SU-DHL-6 (cell line): ENCODE results near the gene PTPN11.
"Not testable (repeated sequence)": the region's sequence is repeated elsewhere in the genome, so short reads cannot be mapped to it uniquely, and the experiment has no call there.

Experiments
- H2AFZ ChIP-seq: fragments of 200-600 bp; sonication (generic); 2 replicates; pipeline ENCODE4 v1.6.1; 2014; ENCODE audit warnings: low read depth, mild to moderate bottlenecking, moderate library complexity, mixed read lengths, antibody characterized with exemption, low read length; ENCODE audit not compliant: severe bottlenecking
- H3F3A ChIP-seq: fragments of 200-600 bp; shearing (Covaris generic); 2 replicates; pipeline ENCODE4 v1.6.0; 2016; ENCODE audit warnings: antibody characterized with exemption, mild to moderate bottlenecking; ENCODE audit not compliant: insufficient read depth
- H3K27ac ChIP-seq: fragments of 200-600 bp; sonication (generic); 2 replicates; pipeline ENCODE4 v1.5.1; 2016; ENCODE audit warnings: low read depth, mild to moderate bottlenecking, low read length, moderate library complexity, mixed read lengths
- H3K27me3 ChIP-seq: fragments of 200-600 bp; sonication (generic), shearing (Covaris generic); 2 replicates; pipeline ENCODE4 v1.6.0; 2014; ENCODE audit warnings: mild to moderate bottlenecking, low read length
- H3K36me3 ChIP-seq: fragments of 200-600 bp; sonication (generic); 2 replicates; pipeline ENCODE4 v1.6.1; 2014; ENCODE audit warnings: mild to moderate bottlenecking, low read length, mixed read lengths
- H3K4me2 ChIP-seq: fragments of 300-600, 200-600 bp; shearing (Covaris generic), sonication (generic); 2 replicates; pipeline ENCODE4 v1.6.0; 2014; ENCODE audit warnings: low read length, low read depth, mild to moderate bottlenecking; ENCODE audit not compliant: poor library complexity, severe bottlenecking
- H3K4me3 ChIP-seq: fragments of 200-600 bp; sonication (generic); 2 replicates; pipeline ENCODE4 v1.5.1; 2014; ENCODE audit warnings: antibody characterized with exemption, low read length, mild to moderate bottlenecking, mixed read lengths; ENCODE audit not compliant: insufficient read depth, poor library complexity, severe bottlenecking
- H3K79me2 ChIP-seq: fragments of 200-600 bp; sonication (generic); 2 replicates; pipeline ENCODE4 v1.6.1; 2014; ENCODE audit warnings: mild to moderate bottlenecking, low read length, moderate library complexity; ENCODE audit not compliant: insufficient read depth
- H3K9ac ChIP-seq: fragments of 200-600 bp; sonication (generic); 2 replicates; pipeline ENCODE4 v1.7.0; 2014; ENCODE audit warnings: mild to moderate bottlenecking, low read length
- H3K9me2 ChIP-seq: fragments of 200-600 bp; sonication (generic); replicated peaks from 2 replicates; pipeline ENCODE4 v1.6.1; 2014; ENCODE audit warnings: low read length; ENCODE audit not compliant: insufficient read depth
- H3K9me3 ChIP-seq: fragments of 200-600 bp; sonication (generic); 2 replicates; pipeline ENCODE4 v1.6.1; 2014; ENCODE audit warnings: low read length, mixed read lengths; ENCODE audit not compliant: insufficient read depth
- H4K20me1 ChIP-seq: fragments of 200-600 bp; sonication (generic); 2 replicates; pipeline ENCODE4 v1.6.1; 2014; ENCODE audit warnings: low read depth, mild to moderate bottlenecking, antibody characterized with exemption, low read length, moderate library complexity, mixed read lengths
- CTCF ChIP-seq: fragments of 200-600 bp; sonication (generic); IDR thresholded peaks from one replicate; pipeline ENCODE4 v1.5.1; 2017; ENCODE audit warnings: antibody characterized with exemption, mild to moderate bottlenecking, low read length, moderate library complexity; ENCODE audit not compliant: insufficient read depth, poor library complexity, severe bottlenecking
- EZH2phosphoT487 ChIP-seq: fragments of 200-600 bp; sonication (generic), shearing (Covaris generic); conservative IDR thresholded peaks from 2 replicates; pipeline ENCODE4 v1.6.1; 2018; ENCODE audit warnings: mild to moderate bottlenecking, antibody characterized with exemption, low read length, moderate library complexity, mixed read lengths

PTPN11 gene

GRCh38 chr12:112514926-112515642 is 96.3 kb downstream of the PTPN11 start:
- no peaks in the 10 kb centered on the region for H3K79me2 ChIP-seq
- no peaks in the 10 kb centered on the region for H3K27me3 ChIP-seq
- no peaks in the 10 kb centered on the region for H3K9me3 ChIP-seq
- H3K4me3 ChIP-seq, result no peak overlapping the region
- no peaks in the 10 kb centered on the region for H3K36me3 ChIP-seq
- no peaks in the 10 kb centered on the region for H3F3A ChIP-seq
- no peak overlapping the region for H3K9ac ChIP-seq
- H3K4me2 ChIP-seq, result no peak overlapping the region
- TF ChIP-seq CTCF, result no peak
- no peak for TF ChIP-seq EZH2phosphoT487
- no peaks in the 10 kb centered on the region for H3K9me2 ChIP-seq
- H4K20me1 ChIP-seq, result no peaks in the 10 kb centered on the region
- no peak overlapping the region for H2AFZ ChIP-seq
- no peak overlapping the region for H3K27ac ChIP-seq

GRCh38 chr12:112515868-112516267 is 97.1 kb downstream of the PTPN11 start:
- Histone ChIP-seq H3K79me2 (no peaks in the 10 kb centered on the region), H4K20me1 (no peaks in the 10 kb centered on the region), H3K9ac (no peak overlapping the region), H3K9me2 (no peaks in the 10 kb centered on the region), H3K27ac (no peak overlapping the region), H3K27me3 (no peaks in the 10 kb centered on the region), H3K36me3 (no peaks in the 10 kb centered on the region), H3K9me3 (no peaks in the 10 kb centered on the region), H3K4me2 (no peak overlapping the region), H3K4me3 (no peak overlapping the region), H3F3A (no peaks in the 10 kb centered on the region), H2AFZ (no peak overlapping the region)
- no peak for TF ChIP-seq EZH2phosphoT487

DNA sequence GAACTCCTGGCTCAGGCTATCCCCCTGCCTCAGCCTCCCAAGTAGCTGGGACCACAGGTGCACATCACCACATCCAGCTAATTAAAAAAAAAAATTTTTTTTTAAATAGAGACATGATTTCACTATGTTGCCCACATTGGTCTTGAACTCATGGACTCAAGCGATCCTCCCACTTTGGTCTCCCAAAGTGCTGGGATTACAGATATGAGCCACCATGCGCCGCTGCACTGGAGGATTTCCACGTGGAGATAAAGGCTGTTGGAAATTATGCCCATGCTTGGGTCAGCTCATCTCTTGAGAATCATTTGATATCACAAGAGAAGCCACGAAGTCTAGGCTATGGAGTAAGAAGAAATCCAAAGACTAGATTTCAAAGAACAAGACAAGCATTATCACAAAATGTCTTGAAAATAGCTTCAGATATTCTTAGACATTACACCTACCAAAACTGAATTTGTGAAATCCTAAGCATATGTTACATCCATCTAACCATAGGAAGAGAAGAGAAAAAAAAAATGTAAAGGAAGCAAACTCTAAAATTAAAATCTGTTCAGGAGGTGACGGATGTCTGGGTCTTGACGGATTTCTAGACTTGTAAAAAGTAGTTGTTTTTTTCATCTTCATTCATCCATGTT is 99.1 kb downstream of the PTPN11 start:
- Histone ChIP-seq H3K9ac (no peak overlapping the region), H3K36me3 (no peaks in the 10 kb centered on the region), H3K4me3 (no peak overlapping the region), H3K9me3 (no peaks in the 10 kb centered on the region), H3K27me3 (no peaks in the 10 kb centered on the region), H3K9me2 (no peaks in the 10 kb centered on the region), H3F3A (no peaks in the 10 kb centered on the region), H3K4me2 (no peak overlapping the region), H2AFZ (no peak overlapping the region), H3K79me2 (no peaks in the 10 kb centered on the region), H3K27ac (no peak overlapping the region), H4K20me1 (no peaks in the 10 kb centered on the region)
- TF ChIP-seq CTCF, result no peak
- no peak for TF ChIP-seq EZH2phosphoT487

DNA sequence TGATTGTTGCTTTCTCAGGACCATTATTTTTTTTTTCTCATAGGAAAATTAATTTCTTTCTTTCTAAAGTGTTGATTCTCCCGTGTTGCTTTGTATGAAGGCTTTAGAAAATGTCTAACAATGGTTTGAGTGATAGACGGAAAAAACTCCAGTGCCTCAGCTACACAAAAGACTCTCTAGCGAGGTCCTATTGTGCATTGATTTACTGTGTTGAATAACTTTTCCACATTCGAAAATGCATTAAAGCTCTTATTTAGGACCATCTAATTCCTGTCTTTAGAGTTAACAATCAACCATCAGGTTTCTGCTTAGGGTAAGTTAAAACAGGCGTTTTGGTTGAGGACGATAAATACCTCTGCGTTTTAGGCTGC is 99.6 kb downstream of the PTPN11 start:
- H3K4me2 ChIP-seq, result no peak overlapping the region
- no peak overlapping the region for H2AFZ ChIP-seq
- no peak overlapping the region for H3K4me3 ChIP-seq
- H3K9me3 ChIP-seq, result no peaks in the 10 kb centered on the region
- no peak overlapping the region for H3K9ac ChIP-seq
- H3K27me3 ChIP-seq, result no peaks in the 10 kb centered on the region
- TF ChIP-seq EZH2phosphoT487 (no peak), CTCF (no peak)
- H3K27ac ChIP-seq, result no peak overlapping the region
- H4K20me1 ChIP-seq, result no peaks in the 10 kb centered on the region
- no peaks in the 10 kb centered on the region for H3K79me2 ChIP-seq
- no peaks in the 10 kb centered on the region for H3K9me2 ChIP-seq
- no peaks in the 10 kb centered on the region for H3F3A ChIP-seq
- H3K36me3 ChIP-seq, result no peaks in the 10 kb centered on the region

DNA sequence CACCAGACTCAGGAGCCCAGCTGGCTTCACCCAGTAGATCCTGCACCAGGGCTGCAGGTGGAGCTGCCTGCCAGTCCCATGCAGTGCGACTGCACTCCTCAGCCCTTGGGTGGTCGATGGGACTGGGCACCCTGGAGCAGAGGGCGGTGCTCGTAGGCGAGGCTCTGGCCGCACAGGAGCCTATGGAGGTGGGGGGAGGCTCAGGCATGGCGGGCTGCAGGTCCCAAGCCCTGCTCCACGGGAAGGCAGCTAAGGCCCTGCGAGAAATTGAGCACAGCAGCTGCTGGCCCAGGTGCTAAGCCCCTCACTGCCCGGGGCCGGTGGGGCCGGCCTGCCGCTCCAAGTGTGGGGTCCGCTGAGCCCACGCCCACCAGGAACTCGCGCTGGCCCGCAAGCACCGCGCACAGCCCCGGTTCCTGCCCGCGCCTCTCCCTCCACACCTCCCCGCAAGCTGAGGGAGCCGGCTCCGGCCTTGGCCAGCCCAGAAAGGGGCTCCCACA is 101.1 kb downstream of the PTPN11 start:
- H3K9me2 ChIP-seq, H3K9me3 ChIP-seq, H2AFZ ChIP-seq, H3K27ac ChIP-seq, H3K4me3 ChIP-seq, H3F3A ChIP-seq, H3K9ac ChIP-seq, H3K27me3 ChIP-seq, H3K4me2 ChIP-seq, H3K36me3 ChIP-seq, H3K79me2 ChIP-seq, H4K20me1 ChIP-seq: not testable (repeated sequence)
